Skeletal muscle cell (primary cell): ENCODE results near the gene SLC8A1.

Source experiments
- DNase-seq: peaks from one replicate; pipeline ENCODE4 v3.0.0-alpha.2; 2010; ENCODE audit warnings: low read depth
- H3K4me3 ChIP-seq: 2 replicates; pipeline ENCODE4 v1.5.1; 2011; ENCODE audit warnings: low read depth, mild to moderate bottlenecking, control low read depth, low read length, moderate library complexity

Gene SLC8A1

GRCh38 chr2:40330096-40330495 is 121.8 kb downstream of the SLC8A1 start:
- no peak overlapping the region for H3K4me3 ChIP-seq
- no peak for DNase-seq

- no peak overlapping the region for H3K4me3 ChIP-seq
- DNase-seq: no peak
Measured at GRCh38 chr2:40329739-40330030, 122.2 kb downstream of the SLC8A1 start.

GRCh38 chr2:40325116-40325515 is 126.8 kb downstream of the SLC8A1 start:
- no peak overlapping the region for H3K4me3 ChIP-seq
- no peak for DNase-seq

GRCh38 chr2:40324656-40325055 is 127.2 kb downstream of the SLC8A1 start:
- no peak for DNase-seq
- no peak overlapping the region for H3K4me3 ChIP-seq

GRCh38 chr2:40321822-40322221 is 130.1 kb downstream of the SLC8A1 start:
- no peak for DNase-seq
- no peak overlapping the region for H3K4me3 ChIP-seq

- H3K4me3 ChIP-seq: no peak overlapping the region
- DNase-seq: no peak
Measured at GRCh38 chr2:40321016-40321623, 130.8 kb downstream of the SLC8A1 start.

- no peak for DNase-seq
- H3K4me3 ChIP-seq: no peak overlapping the region
Measured at GRCh38 chr2:40318921-40319320, 133.0 kb downstream of the SLC8A1 start.

GRCh38 chr2:40317761-40318160 is 134.1 kb downstream of the SLC8A1 start:
- no peak overlapping the region for H3K4me3 ChIP-seq
- DNase-seq: no peak

GRCh38 chr2:40317046-40317445 is 134.8 kb downstream of the SLC8A1 start:
- DNase-seq: no peak
- H3K4me3 ChIP-seq: no peak overlapping the region

GRCh38 chr2:40316620-40317019 is 135.3 kb downstream of the SLC8A1 start:
- DNase-seq: no peak
- no peak overlapping the region for H3K4me3 ChIP-seq

- no peak overlapping the region for H3K4me3 ChIP-seq
- peak; percentile 76 for DNase-seq
Measured at GRCh38 chr2:40315683-40316082, 136.2 kb downstream of the SLC8A1 start.

- DNase-seq: no peak
Measured at GRCh38 chr2:40311026-40311425, 140.9 kb downstream of the SLC8A1 start.

GRCh38 chr2:40310303-40310702 is 141.6 kb downstream of the SLC8A1 start:
- no peak for DNase-seq

More at GRCh38 chr2:40311026-40311425, 140.9 kb downstream of the SLC8A1 start:
- no peak overlapping the region for H3K4me3 ChIP-seq

GRCh38 chr2:40304340-40304739 is 147.6 kb downstream of the SLC8A1 start:
- DNase-seq: no peak
- no peak overlapping the region for H3K4me3 ChIP-seq

More at GRCh38 chr2:40310303-40310702, 141.6 kb downstream of the SLC8A1 start:
- H3K4me3 ChIP-seq: no peak overlapping the region

GRCh38 chr2:40303746-40304145 is 148.1 kb downstream of the SLC8A1 start:
- no peak for DNase-seq
- H3K4me3 ChIP-seq: no peak overlapping the region

- H3K4me3 ChIP-seq: no peak overlapping the region
- DNase-seq: no peak
Measured at GRCh38 chr2:40302751-40303325, 149.1 kb downstream of the SLC8A1 start.

GRCh38 chr2:40300391-40300790 is 151.5 kb downstream of the SLC8A1 start:
- no peak overlapping the region for H3K4me3 ChIP-seq
- no peak for DNase-seq

- no peak overlapping the region for H3K4me3 ChIP-seq
- no peak for DNase-seq
Measured at GRCh38 chr2:40299781-40300180, 152.1 kb downstream of the SLC8A1 start.

- DNase-seq: no peak
- H3K4me3 ChIP-seq: no peak overlapping the region
Measured at GRCh38 chr2:40299173-40299572, 152.7 kb downstream of the SLC8A1 start.

- no peak for DNase-seq
- H3K4me3 ChIP-seq: no peak overlapping the region
Measured at GRCh38 chr2:40298026-40298425, 153.9 kb downstream of the SLC8A1 start.

- no peak overlapping the region for H3K4me3 ChIP-seq
- no peak for DNase-seq
Measured at GRCh38 chr2:40292291-40292690, 159.6 kb downstream of the SLC8A1 start.
